H1 (cell line): ENCODE data around the gene S1PR2. TPM values are rescaled to one million over a fixed set of nuclear protein-coding genes. Genes with fewer than 3 reads are reported as not detected.

Experiments
- CTCF ChIA-PET: fragments of 300-600 bp; sonication (Branson Sonifier 250); formaldehyde crosslinking; loops from one replicate; lab custom pipeline; 2021; ENCODE audit not compliant: partially characterized antibody; lab: Charles Lee
- POLR2A ChIA-PET: fragments of 300-600 bp; sonication (Branson Sonifier 250); formaldehyde crosslinking; loops from one replicate; lab custom pipeline; 2021; ENCODE audit warnings: inconsistent platforms; ENCODE audit not compliant: partially characterized antibody; lab: Charles Lee
- DNase-seq, 2 experiments: peaks; one replicate each; pipeline versions ENCODE4 v3.0.0 to v3.0.0-alpha.2; 2010 to 2022; ENCODE audit warnings: low spot score in 2 of 2, low read depth in 1 of 2, mixed read lengths in 1 of 2
- FAIRE-seq: peaks from 2 replicates; lab custom pipeline; 2011; peaks lifted over from hg19 to GRCh38; lab: Jason Lieb, UNC
- H2AFZ ChIP-seq: 2 replicates; pipeline ENCODE4 v1.8.1; 2012; ENCODE audit warnings: low read length, inconsistent platforms
- H2AK5ac ChIP-seq: 2 replicates; pipeline ENCODE4 v1.6.1; 2013; ENCODE audit warnings: low read depth, low read length
- H2BK120ac ChIP-seq: replicated peaks from 2 replicates; pipeline ENCODE3; 2013; ENCODE audit warnings: low read depth, low read length, inconsistent platforms
- H2BK12ac ChIP-seq: 2 replicates; pipeline ENCODE4 v1.6.1; 2013; ENCODE audit warnings: low read depth, low read length
- H2BK15ac ChIP-seq: 2 replicates; pipeline ENCODE4 v1.6.1; 2013; ENCODE audit warnings: low read length
- H2BK20ac ChIP-seq: 2 replicates; pipeline ENCODE4 v1.6.1; 2013; ENCODE audit warnings: low read length
- H2BK5ac ChIP-seq: 2 replicates; pipeline ENCODE4 v1.6.1; 2013; ENCODE audit warnings: low read depth, low read length
- H3K14ac ChIP-seq: 2 replicates; pipeline ENCODE4 v1.6.1; 2013; ENCODE audit warnings: inconsistent platforms; ENCODE audit not compliant: insufficient read length
- H3K18ac ChIP-seq: 2 replicates; pipeline ENCODE4 v1.6.1; 2013; ENCODE audit warnings: low read length; ENCODE audit errors: extremely low read depth
- H3K23ac ChIP-seq: 2 replicates; pipeline ENCODE4 v1.6.1; 2013; ENCODE audit warnings: inconsistent platforms; ENCODE audit not compliant: insufficient read length
- H3K23me2 ChIP-seq: 2 replicates; pipeline ENCODE4 v1.6.1; 2013; ENCODE audit warnings: low read depth, low read length
- H3K27ac ChIP-seq: 2 replicates; pipeline ENCODE4 v1.6.1; 2011; ENCODE audit warnings: low read depth, low read length, inconsistent platforms
- H3K27me3 ChIP-seq, 4 experiments: replicated peaks in 1 of 4; 1 replicate in 1 of 4; 2 replicates in 3 of 4; pipeline versions ENCODE4 v1.6.1 to v1.8.1; 2011 to 2013; ENCODE audit warnings: low read length in 3 of 4, mild to moderate bottlenecking in 3 of 4, inconsistent platforms in 2 of 4, mixed read lengths in 2 of 4, moderate library complexity in 1 of 4; ENCODE audit not compliant: control insufficient read depth in 3 of 4, insufficient read depth in 3 of 4; ENCODE audit errors: extremely low read depth in 1 of 4
- H3K36me3 ChIP-seq, 4 experiments: 2 replicates each; pipeline versions ENCODE4 v1.6.1 to v1.8.1; 2011 to 2013; ENCODE audit warnings: mild to moderate bottlenecking in 4 of 4, low read length in 3 of 4, moderate library complexity in 2 of 4, control low read depth in 1 of 4, inconsistent platforms in 1 of 4; ENCODE audit not compliant: insufficient read depth in 4 of 4, control insufficient read depth in 2 of 4
- H3K4ac ChIP-seq: replicated peaks from 2 replicates; pipeline ENCODE3; 2013; ENCODE audit warnings: low read length, low read depth, mixed read lengths, inconsistent platforms; ENCODE audit not compliant: insufficient read length
- H3K4me1 ChIP-seq, 4 experiments: replicated peaks in 1 of 4; 1 replicate in 1 of 4; 2 replicates in 3 of 4; pipeline versions ENCODE4 v1.6.1 to v1.8.1; 2011 to 2013; ENCODE audit warnings: low read length in 3 of 4, inconsistent platforms in 2 of 4, mixed read lengths in 1 of 4; ENCODE audit not compliant: insufficient read depth in 4 of 4, control insufficient read depth in 3 of 4
- H3K4me2 ChIP-seq, 2 experiments: 2 replicates each; pipeline versions ENCODE4 v1.6.1 to v1.8.1; 2011 to 2013; ENCODE audit warnings: low read depth in 2 of 2, low read length in 2 of 2, control low read depth in 1 of 2, inconsistent platforms in 1 of 2, mild to moderate bottlenecking in 1 of 2; ENCODE audit not compliant: insufficient read depth in 1 of 2
- H3K4me3 ChIP-seq, 4 experiments: fragments of 200-600, 300-600 bp in 1 of 4; sonication (generic), shearing (Covaris generic), sonication (Bioruptor Twin) in 1 of 4; 2 replicates each; pipeline versions ENCODE4 v1.5.1 to v1.8.1; 2011 to 2016; ENCODE audit warnings: low read length in 4 of 4, low read depth in 3 of 4, control low read depth in 2 of 4, inconsistent platforms in 2 of 4, mild to moderate bottlenecking in 2 of 4, mixed read lengths in 1 of 4, moderate library complexity in 1 of 4; ENCODE audit not compliant: insufficient read depth in 2 of 4; ENCODE audit errors: extremely low read depth in 1 of 4
- H3K56ac ChIP-seq: replicated peaks from 2 replicates; pipeline ENCODE3; 2013; ENCODE audit warnings: low read depth, mild to moderate bottlenecking, mixed read lengths, low read length, inconsistent platforms; ENCODE audit not compliant: insufficient read length
- H3K79me1 ChIP-seq: 2 replicates; pipeline ENCODE4 v1.6.1; 2013; ENCODE audit warnings: low read depth, low read length, control low read depth
- H3K79me2 ChIP-seq, 2 experiments: 2 replicates each; pipeline versions ENCODE4 v1.6.1 to v1.8.1; 2012 to 2013; ENCODE audit warnings: low read length in 2 of 2, mild to moderate bottlenecking in 2 of 2, inconsistent platforms in 1 of 2; ENCODE audit not compliant: insufficient read depth in 2 of 2, control insufficient read depth in 1 of 2
- H3K9ac ChIP-seq, 4 experiments: replicated peaks in 1 of 4; 1 replicate in 1 of 4; 2 replicates in 3 of 4; pipeline versions ENCODE4 v1.6.1 to v1.8.1; 2011 to 2013; ENCODE audit warnings: low read depth in 3 of 4, low read length in 3 of 4, control low read depth in 2 of 4, mild to moderate bottlenecking in 2 of 4, moderate library complexity in 2 of 4, inconsistent platforms in 1 of 4; ENCODE audit errors: extremely low read depth in 1 of 4
- H3K9me3 ChIP-seq, 2 experiments: 2 replicates each; pipeline versions ENCODE4 v1.6.1 to v1.8.1; 2012 to 2013; ENCODE audit warnings: mild to moderate bottlenecking in 2 of 2, moderate library complexity in 2 of 2, control low read depth in 1 of 2, inconsistent platforms in 1 of 2, low read depth in 1 of 2, low read length in 1 of 2, mixed read lengths in 1 of 2; ENCODE audit not compliant: insufficient read depth in 2 of 2
- H4K20me1 ChIP-seq, 2 experiments: replicated peaks in 1 of 2; 2 replicates each; pipeline versions ENCODE3 to v1.8.1; 2011 to 2013; ENCODE audit warnings: inconsistent platforms in 2 of 2, low read length in 2 of 2, mild to moderate bottlenecking in 1 of 2; ENCODE audit not compliant: insufficient read depth in 2 of 2, control insufficient read depth in 1 of 2
- H4K5ac ChIP-seq: 2 replicates; pipeline ENCODE4 v1.6.1; 2013; ENCODE audit warnings: low read length, low read depth, mixed read lengths, inconsistent platforms; ENCODE audit not compliant: insufficient read length
- H4K8ac ChIP-seq: 2 replicates; pipeline ENCODE4 v1.8.0; 2013; ENCODE audit warnings: mild to moderate bottlenecking, moderate library complexity, low read length, inconsistent platforms; ENCODE audit not compliant: insufficient read depth; ENCODE audit errors: extremely low read depth
- H4K91ac ChIP-seq: replicated peaks from 2 replicates; pipeline ENCODE3; 2013; ENCODE audit warnings: low read length, mixed read lengths, inconsistent platforms; ENCODE audit not compliant: insufficient read length
- BCL11A ChIP-seq, 2 experiments: IDR thresholded peaks; one replicate each; pipeline ENCODE4 v1.6.1; 2011; ENCODE audit warnings: low read depth in 2 of 2, low read length in 2 of 2, mild to moderate bottlenecking in 2 of 2
- CTCF ChIP-seq, 3 experiments: IDR thresholded peaks; 1 replicate in 2 of 3; 2 replicates in 1 of 3; pipeline versions ENCODE4 v1.5.1 to v1.6.1; 2011; ENCODE audit warnings: low read length in 3 of 3, mild to moderate bottlenecking in 3 of 3, inconsistent platforms in 2 of 3, low read depth in 1 of 3, moderate library complexity in 1 of 3; ENCODE audit not compliant: insufficient read depth in 1 of 3; ENCODE audit errors: control extremely low read depth in 1 of 3
- RAD21 ChIP-seq, 2 experiments: IDR thresholded peaks in 1 of 2; conservative IDR thresholded peaks in 1 of 2; 2 replicates each; pipeline ENCODE4 v1.6.1; 2011; ENCODE audit warnings: low read depth in 2 of 2, low read length in 2 of 2, improper control_type of control experiment in 1 of 2, inconsistent platforms in 1 of 2, mild to moderate bottlenecking in 1 of 2, moderate library complexity in 1 of 2
- WGBS, 2 experiments: shearing (Covaris generic) in 1 of 2; methylation state at CpG; one replicate each; pipeline versions ENCODE4 v1.1.6 to v1.1.7; 2013 to 2015; ENCODE audit warnings: low lambda C conversion rate in 2 of 2, mixed read lengths in 2 of 2, inconsistent platforms in 1 of 2, low coverage in 1 of 2, missing lambda C conversion rate in 1 of 2; ENCODE audit not compliant: insufficient replicate concordance in 2 of 2, insufficient coverage in 1 of 2, insufficient read length in 1 of 2; ENCODE audit errors: extremely low coverage in 1 of 2, missing lambda C conversion rate in 1 of 2; 5-methylcytosine and 5-hydroxymethylcytosine counted together
- polyA plus RNA-seq, 7 experiments: library from polyadenylated mRNA; depleted of rRNA in 3 of 7; stranded (reverse) in 5 of 7; unstranded in 2 of 7; fragments of >200 nt in 5 of 7; fragments of 200-250 nt in 2 of 7; gene quantifications; 1 replicate in 5 of 7; 2 replicates in 1 of 7; 4 replicates in 1 of 7; pipeline versions ENCODE4 v1.2.1 to v1.2.3, GENCODE V29; 2011 to 2013; ENCODE audit warnings: missing spikeins in 2 of 7, mixed read lengths in 2 of 7
- total RNA-seq: library from RNA; stranded (reverse); fragmentation: NEBNext Ultra II Directional; extraction: Animal tissue kit (Norgen Biotek cat#: 25700); gene quantifications from 2 replicates; pipeline ENCODE4 v1.2.1, GENCODE V29; 2021

Gene S1PR2
- total and polyA plus RNA-seq, 2 of the 8 experiments (the other 6 are each of a cell fraction or from before 2014, with no cell fraction given): 17.5 to 19.4 TPM

GRCh38 chr19:10217085-10217484 is 14.0 kb downstream of the S1PR2 start:
- Histone ChIP-seq H3K4me2 (no peak overlapping the region), H3K36me3 (no peaks in the 10 kb centered on the region), H2BK20ac (no peak overlapping the region), H3K4ac (no peak overlapping the region), H2AK5ac (no peak overlapping the region), H4K20me1 (no peaks in the 10 kb centered on the region), H3K18ac (no peak overlapping the region), H3K4me1 (peaks cover 0 to 2% (median 0%) of the 10 kb centered on the region in 4 experiments; a peak in 2 of 7 replicates), H3K79me1 (no peaks in the 10 kb centered on the region), H3K14ac (no peak overlapping the region), H2BK120ac (no peak overlapping the region), H3K4me3 (no peak overlapping the region), H3K9ac (no peak overlapping the region), H3K27ac (no peak overlapping the region), H3K27me3 (no peaks in the 10 kb centered on the region), H3K9me3 (0 out of 4 replicates have a peak, but pooled peaks cover 0 to 5% of the 10 kb centered on the region in 2 experiments), H3K79me2 (no peaks in the 10 kb centered on the region), H4K91ac (no peak overlapping the region), H4K5ac (no peak overlapping the region), H2BK12ac (no peak overlapping the region), H2AFZ (no peak overlapping the region), H2BK5ac (no peak overlapping the region), H2BK15ac (no peak overlapping the region), H4K8ac (no peak overlapping the region), H3K56ac (no peak overlapping the region), H3K23ac (no peak overlapping the region), H3K23me2 (no peaks in the 10 kb centered on the region)
- DNase-seq (no peak), FAIRE-seq (no peak)
- TF ChIP-seq CTCF (IDR thresholded peaks at IDR 0.05; ENCODE audit: control extremely low read depth in 1 of 3, insufficient read depth in 1 of 3, low read depth in 1 of 3, low read length in 3 of 3) (peak in 1 of 3 experiments; percentile 6; a peak in 1 of 4 replicates), RAD21 (IDR thresholded peaks at IDR 0.05 in 1 of 2, conservative IDR thresholded peaks at IDR 0.05 in 1 of 2; ENCODE audit: low read depth in 2 of 2, low read length in 2 of 2) (peak; percentile 9 to 31; a peak in 1 of 4 replicates), BCL11A (IDR thresholded peaks at IDR 0.05; ENCODE audit: low read depth in 2 of 2, low read length in 2 of 2) (no peak)
- ChIA-PET POLR2A (interaction anchor here (0.8 kb wide), 1 partner anchor 12 kb away, joined by 3 read pairs; no protein-coding TSS in a partner anchor), CTCF (interaction anchor here (0.7 to 7.5 kb wide), 4 partner anchors 10 to 172 kb away, joined by 3 to 51 read pairs (median 4); no protein-coding TSS in a partner anchor)
- WGBS, 2 experiments: 84% methylated on average over 8 of the region's 9 CpGs; no CpG with 5 or more reads in 1 of the 2 experiments
